ENCODE data around the gene TTC1.
A peak's percentile ranks its signal among the peaks of the same experiment; 100 is the strongest.
"Not testable (repeated sequence)": the region's sequence is repeated elsewhere in the genome, so short reads cannot be mapped to it uniquely, and the experiment has no call there.

Gene TTC1, protein sequence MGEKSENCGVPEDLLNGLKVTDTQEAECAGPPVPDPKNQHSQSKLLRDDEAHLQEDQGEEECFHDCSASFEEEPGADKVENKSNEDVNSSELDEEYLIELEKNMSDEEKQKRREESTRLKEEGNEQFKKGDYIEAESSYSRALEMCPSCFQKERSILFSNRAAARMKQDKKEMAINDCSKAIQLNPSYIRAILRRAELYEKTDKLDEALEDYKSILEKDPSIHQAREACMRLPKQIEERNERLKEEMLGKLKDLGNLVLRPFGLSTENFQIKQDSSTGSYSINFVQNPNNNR

DNA sequence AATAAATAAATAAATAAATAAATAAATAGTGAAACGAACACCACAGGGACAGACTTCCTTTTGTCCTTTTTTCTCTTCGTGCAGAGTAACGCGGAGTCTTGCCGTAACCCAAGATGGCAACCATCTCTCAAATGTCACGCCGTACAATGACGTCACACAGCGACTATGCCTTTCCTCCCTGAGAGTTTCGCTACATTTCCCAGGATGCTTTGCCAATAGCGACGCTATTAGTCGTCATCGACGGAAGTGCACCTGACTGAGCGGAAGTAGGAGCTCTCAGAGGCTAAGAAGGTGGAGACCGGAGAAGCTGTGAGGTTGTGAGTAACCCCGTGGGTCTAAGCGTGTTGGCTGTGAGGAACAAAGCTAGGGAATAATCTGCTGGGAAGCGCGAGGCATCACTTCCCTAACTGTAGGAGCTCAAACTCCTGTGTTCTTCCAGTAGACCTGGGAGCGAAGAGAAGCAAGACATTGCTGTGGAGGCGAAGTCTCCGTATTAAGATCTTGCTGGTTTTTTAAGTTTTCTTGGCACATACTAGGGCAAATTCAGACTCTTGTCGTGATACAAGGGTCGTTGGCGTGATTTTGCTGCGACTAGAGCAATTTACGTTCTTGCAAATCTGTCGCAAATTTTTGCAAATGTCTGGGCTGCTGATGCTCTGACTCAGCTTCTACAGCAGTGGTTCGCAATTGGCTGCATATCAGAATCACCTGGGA, at the start of gene TTC1:
Gene TTC1 (plus strand): TSS at position 263 of the 714 bp plus-strand sequence. CDS start 1,390 bp downstream, outside the sequence.
- peak; percentile 89 for DNase-seq (ENCODE audit: low read depth)

DNA sequence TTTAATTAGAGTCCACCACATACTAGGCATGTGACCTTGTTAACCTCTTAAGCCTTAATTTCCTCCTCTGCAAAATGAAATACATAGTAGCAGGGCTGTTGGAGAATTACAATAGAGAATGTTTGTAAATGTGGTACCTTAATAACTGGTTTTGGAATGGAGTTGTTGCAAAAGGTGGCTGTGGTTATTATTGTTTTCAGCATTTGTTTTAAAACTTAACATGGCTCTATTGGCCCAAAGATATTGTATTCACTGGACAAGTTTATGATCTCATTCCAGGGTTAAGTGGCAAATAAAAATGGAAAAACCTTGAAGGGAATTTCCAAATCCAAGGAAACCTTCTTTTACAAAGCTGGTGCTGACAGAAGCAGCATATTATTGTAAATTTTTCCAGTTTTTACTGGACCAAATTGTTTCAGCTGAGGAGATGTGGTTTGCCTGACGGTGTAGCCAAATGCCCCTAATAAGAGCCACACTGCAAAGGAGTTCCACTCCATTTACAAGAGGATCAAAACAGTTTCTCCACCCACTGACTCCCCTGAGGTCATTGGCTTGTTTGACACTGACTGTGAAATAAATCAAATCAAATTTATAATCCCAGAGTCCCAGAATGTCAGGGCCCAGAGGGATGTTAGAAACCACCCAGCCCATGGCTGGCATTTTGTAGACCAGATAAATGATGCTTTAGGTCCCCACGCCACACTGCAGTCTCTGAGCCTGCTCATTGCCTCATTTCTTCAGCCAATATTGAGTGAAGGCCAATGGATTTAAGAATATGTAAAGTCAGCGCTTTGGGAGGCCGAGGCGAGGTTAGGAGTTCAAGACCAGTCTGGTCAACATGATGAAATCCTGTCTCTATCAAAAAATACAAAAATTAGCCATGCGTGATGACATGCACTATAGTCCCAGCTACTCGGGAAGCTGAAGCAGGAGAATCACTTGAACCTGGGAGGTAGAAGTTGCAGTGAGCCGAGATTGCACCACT, 47.5 kb upstream of the TTC1 start:
- DNase-seq (ENCODE audit: low read depth): no peak

GRCh38 chr5:159962214-159962613, 46.7 kb upstream of the TTC1 start:
- no peak for DNase-seq (ENCODE audit: low read depth)

GRCh38 chr5:159963935-159964334, 45.0 kb upstream of the TTC1 start:
- DNase-seq (ENCODE audit: low read depth): no peak

- no peak for DNase-seq (ENCODE audit: low read depth)
These were observed 43.7 kb upstream of the TTC1 start for GRCh38 chr5:159965031-159965837.

DNA sequence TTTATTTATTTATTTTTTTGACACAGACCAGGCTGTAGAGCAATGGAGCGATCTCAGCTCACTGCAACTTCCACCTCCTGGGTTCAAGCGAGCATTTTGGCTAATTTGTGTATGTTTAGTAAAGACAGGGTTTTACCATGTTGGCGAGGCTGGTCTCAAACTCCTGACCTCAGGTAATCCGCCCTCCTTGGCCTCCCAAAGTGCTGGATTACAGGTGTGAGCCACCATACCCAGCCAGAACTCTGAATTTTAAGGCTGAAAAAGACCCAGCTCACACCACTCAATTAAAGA, 43.2 kb upstream of the TTC1 start:
- DNase-seq (ENCODE audit: low read depth): not testable (repeated sequence)

DNA sequence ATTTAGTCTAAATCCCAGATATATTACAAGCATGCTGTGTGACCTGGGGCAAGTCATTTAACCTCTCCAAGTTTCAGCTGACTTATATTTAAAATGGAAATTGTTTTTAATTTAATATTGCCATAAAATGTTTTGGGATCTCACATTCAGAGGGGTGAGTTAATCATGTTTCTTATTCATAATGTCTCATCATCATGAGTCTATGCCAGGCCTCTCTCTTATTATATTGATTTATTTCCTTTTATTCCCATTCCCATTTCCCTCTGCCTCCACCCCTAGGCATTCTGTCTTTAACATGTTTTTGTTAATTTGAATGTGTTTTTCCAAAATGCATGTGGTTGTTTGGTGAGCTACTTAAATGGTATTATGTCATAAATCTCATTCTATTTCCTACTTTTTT, 39.0 kb upstream of the TTC1 start:
- DNase-seq (ENCODE audit: low read depth): no peak

- no peak for DNase-seq (ENCODE audit: low read depth)
These were observed 37.9 kb upstream of the TTC1 start for GRCh38 chr5:159971038-159971437.

DNA sequence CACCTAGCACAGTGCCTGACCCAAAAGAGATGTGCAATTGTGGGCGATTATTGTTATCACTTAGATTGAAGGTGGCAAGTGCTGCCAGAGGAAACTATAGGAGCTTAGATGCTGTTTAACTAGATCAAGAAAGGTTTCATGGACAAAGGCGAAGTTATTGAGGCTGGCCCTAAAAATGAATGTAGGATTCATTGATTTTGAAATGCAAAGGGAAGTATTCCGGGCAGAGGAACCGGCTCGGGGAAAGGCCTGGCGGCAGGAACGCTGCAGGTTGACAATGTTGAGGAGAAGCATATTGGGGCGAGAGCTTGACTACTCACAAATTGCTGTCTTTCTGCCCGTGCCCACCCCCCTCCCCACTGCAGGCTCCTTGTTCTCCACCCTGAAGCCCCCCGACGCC, 37.4 kb upstream of the TTC1 start:
- DNase-seq (ENCODE audit: low read depth): no peak

DNA sequence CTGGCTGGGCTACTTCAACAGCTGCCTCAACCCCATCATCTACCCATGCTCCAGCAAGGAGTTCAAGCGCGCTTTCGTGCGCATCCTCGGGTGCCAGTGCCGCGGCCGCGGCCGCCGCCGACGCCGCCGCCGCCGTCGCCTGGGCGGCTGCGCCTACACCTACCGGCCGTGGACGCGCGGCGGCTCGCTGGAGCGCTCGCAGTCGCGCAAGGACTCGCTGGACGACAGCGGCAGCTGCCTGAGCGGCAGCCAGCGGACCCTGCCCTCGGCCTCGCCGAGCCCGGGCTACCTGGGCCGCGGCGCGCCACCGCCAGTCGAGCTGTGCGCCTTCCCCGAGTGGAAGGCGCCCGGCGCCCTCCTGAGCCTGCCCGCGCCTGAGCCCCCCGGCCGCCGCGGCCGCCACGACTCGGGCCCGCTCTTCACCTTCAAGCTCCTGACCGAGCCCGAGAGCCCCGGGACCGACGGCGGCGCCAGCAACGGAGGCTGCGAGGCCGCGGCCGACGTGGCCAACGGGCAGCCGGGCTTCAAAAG, 36.9 kb upstream of the TTC1 start:
- DNase-seq (ENCODE audit: low read depth): no peak

DNA sequence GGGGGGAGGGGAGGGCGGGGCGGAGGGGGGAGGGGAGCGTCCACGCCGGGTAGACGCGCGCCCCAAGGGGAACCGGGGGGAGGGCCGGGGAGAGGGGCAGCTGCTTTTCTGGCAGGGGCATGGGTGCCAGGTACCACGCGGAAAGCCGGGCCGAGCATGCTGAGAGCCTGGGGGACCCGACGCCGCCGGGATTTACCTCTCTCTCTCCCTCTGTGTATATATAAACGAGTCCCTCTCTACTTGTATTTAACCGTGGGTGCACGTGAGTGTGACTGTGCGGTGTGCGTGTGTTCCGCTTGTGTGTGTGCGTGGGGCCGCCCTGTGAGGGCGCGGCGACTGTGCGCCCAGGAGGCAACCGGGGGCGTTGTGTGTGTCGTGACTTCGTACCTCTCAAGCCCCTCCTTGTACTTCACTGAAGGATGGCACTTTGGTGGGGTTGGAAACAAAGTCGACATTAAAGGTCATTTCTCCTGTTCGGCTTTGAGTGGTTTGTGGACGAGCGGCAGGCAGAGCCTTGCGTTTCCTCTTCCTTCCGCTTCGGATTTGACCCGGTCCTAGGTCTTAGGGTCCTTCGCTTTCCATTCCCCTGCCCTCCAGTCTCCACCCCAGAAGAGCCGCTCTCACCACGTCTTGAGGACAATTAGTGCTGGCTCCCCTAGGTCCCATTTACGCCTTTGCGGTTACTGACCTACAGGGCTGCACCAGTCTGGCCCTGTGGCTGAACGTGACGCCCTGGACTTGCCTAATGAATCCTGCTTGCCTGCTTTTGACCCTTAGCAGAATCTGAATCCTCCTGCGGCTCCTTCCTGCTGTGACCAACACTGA, 36.2 kb upstream of the TTC1 start:
- no peak for DNase-seq (ENCODE audit: low read depth)

DNA sequence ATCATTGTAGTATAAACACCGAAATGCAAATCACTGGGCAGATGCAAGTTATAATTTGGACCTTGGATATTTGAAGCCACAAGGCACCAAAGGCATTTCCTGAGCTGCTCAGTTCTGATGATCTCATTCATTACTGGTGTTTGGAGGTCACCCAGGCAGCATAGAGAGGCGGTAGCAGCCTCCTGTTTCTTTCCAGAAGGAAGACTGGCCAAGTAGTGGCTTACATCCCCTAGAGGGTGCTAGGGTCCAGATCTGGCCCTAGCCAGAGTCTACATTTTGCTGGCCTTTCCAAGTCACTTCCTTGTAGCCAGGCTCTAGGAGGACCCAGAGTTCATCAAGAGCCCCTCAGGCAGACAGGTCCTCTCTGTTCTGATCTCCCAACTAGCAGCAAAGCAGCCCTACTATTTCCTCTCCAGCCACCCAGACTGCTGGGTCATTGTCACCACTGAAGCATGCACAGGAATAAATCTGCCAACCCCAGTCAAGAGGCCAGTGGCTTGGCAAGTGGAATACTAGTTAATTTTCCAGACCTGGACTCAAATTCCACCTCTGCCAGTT, 33.4 kb upstream of the TTC1 start:
- DNase-seq (ENCODE audit: low read depth): no peak

DNA sequence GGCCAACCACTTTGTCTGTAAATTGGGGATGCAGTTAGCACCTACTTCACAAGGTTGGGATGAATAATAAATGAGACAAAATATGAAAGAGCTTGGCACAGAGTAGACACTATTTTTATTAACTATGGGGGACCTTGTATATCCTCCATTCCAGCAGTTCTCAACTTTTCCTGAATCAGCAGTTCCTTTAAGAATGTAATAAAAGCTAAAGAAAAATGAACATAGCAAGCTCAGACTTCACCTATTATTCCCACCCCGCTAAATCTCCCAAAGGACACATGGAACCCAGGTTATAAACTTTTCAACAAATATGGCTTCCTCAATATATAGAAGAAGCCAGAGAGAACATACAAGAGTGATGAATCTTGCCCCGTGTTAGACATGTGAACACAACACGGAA, 32.0 kb upstream of the TTC1 start:
- DNase-seq (ENCODE audit: low read depth): no peak

DNA sequence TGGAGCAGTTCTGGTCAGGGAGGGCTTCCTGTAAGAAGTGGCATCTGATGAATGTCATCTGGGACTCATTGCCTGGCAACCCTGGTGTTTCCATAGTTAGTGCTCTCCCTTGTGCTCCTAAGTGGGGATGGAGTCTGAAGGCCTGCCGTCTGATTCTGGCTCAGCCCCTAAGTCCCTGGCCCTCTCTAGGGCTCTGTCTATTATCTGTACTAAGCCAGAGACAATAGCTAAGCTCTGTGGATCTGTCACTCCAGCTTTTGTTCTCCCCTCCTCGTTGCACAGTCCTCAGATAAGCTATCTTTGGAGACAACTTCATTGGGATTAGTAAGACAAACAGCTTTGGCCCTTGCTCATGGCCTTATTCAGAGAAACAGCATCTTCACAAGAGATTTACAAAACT, 30.6 kb upstream of the TTC1 start:
- DNase-seq (ENCODE audit: low read depth): no peak

GRCh38 chr5:159982421-159983173, 26.3 kb upstream of the TTC1 start:
- no peak for DNase-seq (ENCODE audit: low read depth)

GRCh38 chr5:159987031-159987674, 21.8 kb upstream of the TTC1 start:
- DNase-seq (ENCODE audit: low read depth): peak; percentile 32

GRCh38 chr5:159990506-159990905, 18.4 kb upstream of the TTC1 start:
- no peak for DNase-seq (ENCODE audit: low read depth)

- DNase-seq (ENCODE audit: low read depth): no peak
These were observed 16.4 kb upstream of the TTC1 start for GRCh38 chr5:159992566-159992965.

DNA sequence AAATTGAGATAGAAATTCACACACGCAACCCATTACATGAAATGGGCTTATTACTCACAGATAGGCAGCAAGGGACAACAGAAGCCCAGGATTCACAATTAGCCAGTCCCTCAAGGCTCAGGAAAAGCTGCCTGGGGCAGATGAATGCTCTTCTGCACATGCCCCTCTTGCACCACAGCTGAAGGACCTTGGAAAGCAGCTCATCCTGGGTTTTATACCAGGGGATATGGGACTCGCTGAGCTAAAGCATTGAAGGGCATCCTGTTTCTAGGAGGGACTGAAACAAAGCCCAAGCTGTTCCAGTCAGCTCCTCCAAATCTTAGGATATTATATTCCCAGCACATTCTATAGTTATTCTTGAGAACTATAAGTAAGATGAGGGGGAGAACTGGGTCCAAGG, 15.7 kb upstream of the TTC1 start:
- DNase-seq (ENCODE audit: low read depth): no peak

Data from T-helper 22 cell (primary cell).